GM23338 (cell line): Measurements from ENCODE around the gene SNRPA. TPM values are rescaled to one million over a fixed set of nuclear protein-coding genes. Genes with fewer than 3 reads are reported as not detected.
A peak's percentile ranks its signal among the peaks of the same experiment; 100 is the strongest.

Experiments used
- ATAC-seq: fragments of 200-7000 bp; cut with Tn5 transposase; 3 replicates; pipeline ENCODE4 v1.9.1; 2020
- DNase-seq: peaks from one replicate; pipeline ENCODE4 v3.0.0-alpha.2; 2015; ENCODE audit warnings: low spot score
- H2AFZ ChIP-seq: fragments of 200-600 bp; sonication (generic); 2 replicates; pipeline ENCODE4 v1.8.0; 2016; ENCODE audit warnings: antibody characterized with exemption, mild to moderate bottlenecking, moderate library complexity
- H3F3A ChIP-seq: fragments of 200-600 bp; sonication (generic); replicated peaks from 2 replicates; pipeline ENCODE4 v1.8.0; 2017; ENCODE audit warnings: antibody characterized with exemption, mixed run types, low read depth
- H3K27ac ChIP-seq: fragments of 200-600 bp; sonication (generic); 2 replicates; pipeline ENCODE4 v1.6.1; 2016; ENCODE audit warnings: low read depth
- H3K27me3 ChIP-seq: fragments of 200-600 bp; sonication (generic); 2 replicates; pipeline ENCODE4 v1.8.0; 2016; ENCODE audit warnings: mild to moderate bottlenecking, mixed run types, moderate library complexity; ENCODE audit not compliant: insufficient read depth
- H3K36me3 ChIP-seq: fragments of 200-600 bp; sonication (generic); 2 replicates; pipeline ENCODE4 v1.8.0; 2016; ENCODE audit warnings: mild to moderate bottlenecking; ENCODE audit not compliant: insufficient read depth
- H3K4me1 ChIP-seq: fragments of 200-600 bp; sonication (generic); 2 replicates; pipeline ENCODE4 v1.8.0; 2016; ENCODE audit warnings: mild to moderate bottlenecking, moderate library complexity; ENCODE audit not compliant: insufficient read depth
- H3K4me2 ChIP-seq: fragments of 200-600 bp; sonication (generic); 2 replicates; pipeline ENCODE4 v1.7.1; 2017; ENCODE audit warnings: mixed run types
- H3K4me3 ChIP-seq: fragments of 200-600 bp; sonication (generic); 2 replicates; pipeline ENCODE4 v1.6.1; 2016; ENCODE audit warnings: mixed run types
- H3K79me2 ChIP-seq: fragments of 200-600 bp; sonication (generic); replicated peaks from 2 replicates; pipeline ENCODE4 v1.8.0; 2017; ENCODE audit warnings: mild to moderate bottlenecking; ENCODE audit not compliant: insufficient read depth
- H3K9me2 ChIP-seq: fragments of 200-600 bp; sonication (generic); 2 replicates; pipeline ENCODE4 v1.8.0; 2017; ENCODE audit not compliant: insufficient read depth
- H4K20me1 ChIP-seq: fragments of 200-600 bp; sonication (generic); replicated peaks from 2 replicates; pipeline ENCODE4 v1.8.0; 2017; ENCODE audit warnings: mild to moderate bottlenecking; ENCODE audit not compliant: insufficient read depth
- H3K27ac Mint-ChIP-seq: 2 replicates; pipeline ENCODE4 v1.8.0; 2020; ENCODE audit warnings: inconsistent platforms, mild to moderate bottlenecking, moderate library complexity, mixed read lengths
- H3K27me3 Mint-ChIP-seq: 3 replicates; pipeline ENCODE4 v1.8.0; 2022; ENCODE audit warnings: low read depth, mild to moderate bottlenecking, moderate library complexity, mixed read lengths, inconsistent platforms; ENCODE audit not compliant: insufficient read depth, poor library complexity
- H3K36me3 Mint-ChIP-seq: 3 replicates; pipeline ENCODE4 v1.8.0; 2021; ENCODE audit warnings: low read depth, mild to moderate bottlenecking, inconsistent platforms, moderate library complexity, mixed read lengths
- H3K4me1 Mint-ChIP-seq: 3 replicates; pipeline ENCODE4 v1.8.0; 2020; ENCODE audit warnings: mild to moderate bottlenecking, inconsistent platforms, mixed read lengths
- H3K4me3 Mint-ChIP-seq: 3 replicates; pipeline ENCODE4 v1.8.0; 2021; ENCODE audit warnings: moderate library complexity, mild to moderate bottlenecking, inconsistent platforms, mixed read lengths
- H3K9me3 Mint-ChIP-seq: 3 replicates; pipeline ENCODE4 v1.8.0; 2020; ENCODE audit warnings: moderate library complexity, mild to moderate bottlenecking, inconsistent platforms, mixed read lengths
- CREB1 ChIP-seq: fragments of 250-450 bp; sonication (Bioruptor Pico); IDR thresholded peaks from 2 replicates; pipeline ENCODE4 v1.5.0; 2020; ENCODE audit warnings: low read depth, mild to moderate bottlenecking, moderate library complexity
- EZH2phosphoT487 ChIP-seq: fragments of 200-600 bp; sonication (generic); IDR thresholded peaks from one replicate; pipeline ENCODE4 v1.8.1; 2018; ENCODE audit warnings: antibody characterized with exemption; ENCODE audit not compliant: unreplicated experiment
- JUNB ChIP-seq: IDR thresholded peaks from one replicate; pipeline ENCODE4 v1.6.1; 2016; ENCODE audit warnings: antibody characterized with exemption; ENCODE audit not compliant: unreplicated experiment
- POLR2AphosphoS5 ChIP-seq: IDR thresholded peaks from 2 replicates; pipeline ENCODE4 v1.6.1; 2016; ENCODE audit warnings: antibody characterized with exemption, low read depth
- STAT1 ChIP-seq: IDR thresholded peaks from one replicate; pipeline ENCODE4 v1.6.1; 2016; ENCODE audit warnings: antibody characterized with exemption; ENCODE audit not compliant: unreplicated experiment
- polyA plus RNA-seq: library from polyadenylated mRNA; unstranded; fragments of >200 nt; fragmentation: Nextera tagmentation; extraction: Ambion mirVana; gene quantifications from 2 replicates; pipeline ENCODE4 v1.2.1, GENCODE V29; 2016
- total RNA-seq: library from RNA; depleted of rRNA; stranded (reverse); fragments of >200 nt; shearing (Covaris generic); gene quantifications from 2 replicates; pipeline ENCODE4 v1.2.3, GENCODE V29; 2014
- TF ChIP-seq, protein P1 (sequence below): IDR thresholded peaks from one replicate; pipeline ENCODE4 v1.6.1; 2018; ENCODE audit warnings: antibody characterized with exemption; ENCODE audit not compliant: unreplicated experiment
- TF ChIP-seq, protein P2 (sequence below), 2 experiments: fragments of 200-600 bp in 1 of 2; sonication (generic) in 1 of 2; conservative IDR thresholded peaks; 2 replicates each; pipeline versions ENCODE4 v1.5.1 to v1.6.1; 2016 to 2017; ENCODE audit warnings: antibody characterized with exemption in 2 of 2, low read depth in 2 of 2, mild to moderate bottlenecking in 2 of 2, moderate library complexity in 1 of 2

Gene SNRPA
- total and polyA plus RNA-seq, 2 experiments from 2014 or later: 295 to 326 TPM

DNA sequence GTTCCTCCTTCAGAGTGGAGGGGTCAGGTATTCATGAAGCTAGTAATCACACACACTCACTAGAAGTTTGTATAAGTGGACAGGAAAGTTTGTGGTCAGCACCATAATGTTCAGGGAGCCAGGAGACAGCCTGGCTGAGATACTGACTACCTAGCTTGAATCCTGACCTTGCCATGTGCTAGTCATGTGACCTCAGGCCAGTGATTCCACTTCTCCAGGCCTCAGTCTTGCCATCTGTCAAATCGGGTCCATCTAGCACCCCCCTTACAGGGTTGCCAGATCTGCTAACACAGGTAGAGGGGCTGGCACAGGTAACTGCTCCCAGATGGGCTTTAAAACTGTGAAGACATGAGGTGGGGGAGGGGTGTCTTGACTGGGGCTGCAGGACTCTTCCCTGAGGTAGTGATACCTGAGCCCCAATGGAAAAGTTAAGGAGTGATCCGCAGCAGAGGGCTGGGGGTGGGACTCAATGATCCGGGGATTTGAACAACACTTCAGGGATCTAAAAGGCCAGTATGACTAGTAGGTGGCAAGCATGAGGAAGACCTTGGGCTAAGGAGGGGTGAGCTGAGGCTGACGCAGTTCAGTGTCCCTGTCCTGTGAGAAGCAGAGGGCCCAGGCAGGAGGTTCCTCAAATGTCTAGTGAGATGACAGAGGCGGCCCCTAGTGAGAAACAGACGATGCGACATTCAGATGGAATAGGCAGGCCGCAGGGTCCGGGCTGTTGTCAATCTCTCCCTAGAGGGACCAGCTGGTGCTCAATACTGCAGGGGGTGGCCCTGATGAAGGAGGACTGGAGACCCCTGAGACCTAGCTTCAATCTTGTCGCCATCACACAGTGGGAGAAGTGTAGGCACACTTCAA lies 9.2 kb upstream of the SNRPA start:
- H2AFZ ChIP-seq: no peak overlapping the region
- H3K27me3 ChIP-seq: no peaks in the 10 kb centered on the region
- peak; percentile 35 for DNase-seq
- no peak; the same call in 2 of the 3 replicates for ATAC-seq
- H3K9me3 Mint-ChIP-seq: 0 out of 3 replicates have a peak, but pooled peaks cover 3% of the 10 kb centered on the region
- H3K27ac ChIP-seq: peak overlapping the region; percentile 53; the same call in 1 of the 2 replicates
- H3K4me1 ChIP-seq: peaks cover 12% of the 10 kb centered on the region
- no peaks in the 10 kb centered on the region for H3K9me2 ChIP-seq
- peaks cover 24% of the 10 kb centered on the region for H3K36me3 Mint-ChIP-seq
- H3K27ac Mint-ChIP-seq: peak overlapping the region; percentile 43; the same call in 1 of the 2 replicates
- H3K27me3 Mint-ChIP-seq: peaks cover 19% of the 10 kb centered on the region
- TF ChIP-seq JUNB (no peak), STAT1 (no peak), EZH2phosphoT487 (no peak), POLR2AphosphoS5 (no peak)
- TF ChIP-seq, protein P1, sequence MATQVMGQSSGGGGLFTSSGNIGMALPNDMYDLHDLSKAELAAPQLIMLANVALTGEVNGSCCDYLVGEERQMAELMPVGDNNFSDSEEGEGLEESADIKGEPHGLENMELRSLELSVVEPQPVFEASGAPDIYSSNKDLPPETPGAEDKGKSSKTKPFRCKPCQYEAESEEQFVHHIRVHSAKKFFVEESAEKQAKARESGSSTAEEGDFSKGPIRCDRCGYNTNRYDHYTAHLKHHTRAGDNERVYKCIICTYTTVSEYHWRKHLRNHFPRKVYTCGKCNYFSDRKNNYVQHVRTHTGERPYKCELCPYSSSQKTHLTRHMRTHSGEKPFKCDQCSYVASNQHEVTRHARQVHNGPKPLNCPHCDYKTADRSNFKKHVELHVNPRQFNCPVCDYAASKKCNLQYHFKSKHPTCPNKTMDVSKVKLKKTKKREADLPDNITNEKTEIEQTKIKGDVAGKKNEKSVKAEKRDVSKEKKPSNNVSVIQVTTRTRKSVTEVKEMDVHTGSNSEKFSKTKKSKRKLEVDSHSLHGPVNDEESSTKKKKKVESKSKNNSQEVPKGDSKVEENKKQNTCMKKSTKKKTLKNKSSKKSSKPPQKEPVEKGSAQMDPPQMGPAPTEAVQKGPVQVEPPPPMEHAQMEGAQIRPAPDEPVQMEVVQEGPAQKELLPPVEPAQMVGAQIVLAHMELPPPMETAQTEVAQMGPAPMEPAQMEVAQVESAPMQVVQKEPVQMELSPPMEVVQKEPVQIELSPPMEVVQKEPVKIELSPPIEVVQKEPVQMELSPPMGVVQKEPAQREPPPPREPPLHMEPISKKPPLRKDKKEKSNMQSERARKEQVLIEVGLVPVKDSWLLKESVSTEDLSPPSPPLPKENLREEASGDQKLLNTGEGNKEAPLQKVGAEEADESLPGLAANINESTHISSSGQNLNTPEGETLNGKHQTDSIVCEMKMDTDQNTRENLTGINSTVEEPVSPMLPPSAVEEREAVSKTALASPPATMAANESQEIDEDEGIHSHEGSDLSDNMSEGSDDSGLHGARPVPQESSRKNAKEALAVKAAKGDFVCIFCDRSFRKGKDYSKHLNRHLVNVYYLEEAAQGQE: no peak
- TF ChIP-seq, protein P2, sequence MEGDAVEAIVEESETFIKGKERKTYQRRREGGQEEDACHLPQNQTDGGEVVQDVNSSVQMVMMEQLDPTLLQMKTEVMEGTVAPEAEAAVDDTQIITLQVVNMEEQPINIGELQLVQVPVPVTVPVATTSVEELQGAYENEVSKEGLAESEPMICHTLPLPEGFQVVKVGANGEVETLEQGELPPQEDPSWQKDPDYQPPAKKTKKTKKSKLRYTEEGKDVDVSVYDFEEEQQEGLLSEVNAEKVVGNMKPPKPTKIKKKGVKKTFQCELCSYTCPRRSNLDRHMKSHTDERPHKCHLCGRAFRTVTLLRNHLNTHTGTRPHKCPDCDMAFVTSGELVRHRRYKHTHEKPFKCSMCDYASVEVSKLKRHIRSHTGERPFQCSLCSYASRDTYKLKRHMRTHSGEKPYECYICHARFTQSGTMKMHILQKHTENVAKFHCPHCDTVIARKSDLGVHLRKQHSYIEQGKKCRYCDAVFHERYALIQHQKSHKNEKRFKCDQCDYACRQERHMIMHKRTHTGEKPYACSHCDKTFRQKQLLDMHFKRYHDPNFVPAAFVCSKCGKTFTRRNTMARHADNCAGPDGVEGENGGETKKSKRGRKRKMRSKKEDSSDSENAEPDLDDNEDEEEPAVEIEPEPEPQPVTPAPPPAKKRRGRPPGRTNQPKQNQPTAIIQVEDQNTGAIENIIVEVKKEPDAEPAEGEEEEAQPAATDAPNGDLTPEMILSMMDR (conservative IDR thresholded peaks at IDR 0.05; ENCODE audit: low read depth in 2 of 2): peak in 1 of 2 experiments; percentile 27; a peak in 2 of 4 replicates
- no peak overlapping the region for H3K4me3 ChIP-seq
- H3K36me3 ChIP-seq: no peaks in the 10 kb centered on the region
- H4K20me1 ChIP-seq: no peaks in the 10 kb centered on the region
- H3K4me3 Mint-ChIP-seq: no peak overlapping the region
- H3K4me1 Mint-ChIP-seq: peaks cover 15% of the 10 kb centered on the region
- no peak overlapping the region for H3K4me2 ChIP-seq
- H3F3A ChIP-seq: no peaks in the 10 kb centered on the region
- H3K79me2 ChIP-seq: no peaks in the 10 kb centered on the region

DNA sequence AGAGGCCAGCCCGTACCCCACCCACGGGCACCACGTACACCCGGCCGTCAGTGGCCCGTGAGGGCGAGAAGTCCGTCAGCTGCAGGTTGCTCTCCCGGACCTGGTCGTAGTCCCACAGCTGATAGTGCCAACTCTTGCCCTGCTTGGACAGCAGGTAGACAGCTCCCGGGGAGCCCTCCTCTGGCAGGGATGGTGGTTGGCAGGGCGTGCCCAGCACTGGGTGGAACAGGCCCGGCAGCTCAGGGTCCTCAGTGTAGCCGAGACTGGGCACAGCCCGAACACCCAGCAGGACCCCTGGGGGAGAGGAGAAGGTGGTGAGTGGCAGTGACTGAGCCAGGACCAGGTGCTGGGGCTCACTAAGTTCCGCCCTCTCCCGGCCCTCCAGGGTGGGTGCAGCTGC lies 8.5 kb upstream of the SNRPA start:
- Histone ChIP-seq H3K27me3 (no peaks in the 10 kb centered on the region), H3K4me2 (no peak overlapping the region), H3F3A (no peaks in the 10 kb centered on the region), H4K20me1 (no peaks in the 10 kb centered on the region), H3K36me3 (no peaks in the 10 kb centered on the region; the same call in 1 of the 2 replicates), H3K4me1 (peaks cover 12% of the 10 kb centered on the region), H3K4me3 (no peak overlapping the region), H3K79me2 (no peaks in the 10 kb centered on the region), H3K9me2 (no peaks in the 10 kb centered on the region), H3K27ac (no peak overlapping the region), H2AFZ (no peak overlapping the region)
- no peak overlapping the region for H3K4me3 Mint-ChIP-seq
- H3K27ac Mint-ChIP-seq: no peak overlapping the region
- peaks cover 19% of the 10 kb centered on the region for H3K27me3 Mint-ChIP-seq
- 0 out of 3 replicates have a peak, but pooled peaks cover 3% of the 10 kb centered on the region for H3K9me3 Mint-ChIP-seq
- no peak for ATAC-seq
- DNase-seq: no peak
- peaks cover 15% of the 10 kb centered on the region for H3K4me1 Mint-ChIP-seq
- H3K36me3 Mint-ChIP-seq: peaks cover 19% of the 10 kb centered on the region
- TF ChIP-seq, protein P2 (conservative IDR thresholded peaks at IDR 0.05; ENCODE audit: low read depth in 2 of 2): peak in 1 of 2 experiments; percentile 38; a peak in 1 of 4 replicates
- no peak for TF ChIP-seq CREB1 (CRISPR knock-in tag)
